HepG2 (cell line): ENCODE data around the gene ARFGAP1. TPM values are rescaled to one million over a fixed set of nuclear protein-coding genes. Genes with fewer than 3 reads are reported as not detected.

Source experiments
- EP300 ChIP-seq, 3 experiments: sonication (generic) in 1 of 3; formaldehyde crosslinking in 1 of 3; IDR thresholded peaks; 2 replicates each; pipeline versions ENCODE4 v1.5.1 to v1.6.1; 2011 to 2020; ENCODE audit warnings: low read depth in 2 of 3, low read length in 2 of 3, borderline replicate concordance in 1 of 3, improper control_type of control experiment in 1 of 3, mild to moderate bottlenecking in 1 of 3, missing genetic modification reagents in 1 of 3, moderate library complexity in 1 of 3
- FOXO1 ChIP-seq: sonication (generic); formaldehyde crosslinking; IDR thresholded peaks from 2 replicates; pipeline ENCODE4 v1.4.0; 2020; ENCODE audit warnings: missing genetic modification reagents
- SAFB2 ChIP-seq: sonication (generic); formaldehyde crosslinking; IDR thresholded peaks from 2 replicates; pipeline ENCODE4 v1.5.1; 2020; ENCODE audit warnings: missing genetic modification reagents, low read depth, mild to moderate bottlenecking, borderline replicate concordance
- TFDP1 ChIP-seq: IDR thresholded peaks from 2 replicates; pipeline ENCODE4 v1.6.1; 2016; ENCODE audit warnings: missing compliant biosample characterization, missing genetic modification reagents, borderline replicate concordance
- THAP9 ChIP-seq: sonication (generic); formaldehyde crosslinking; IDR thresholded peaks from 2 replicates; pipeline ENCODE4; 2020; ENCODE audit warnings: missing genetic modification reagents, mild to moderate bottlenecking, borderline replicate concordance
- TSC22D2 ChIP-seq: sonication (generic); formaldehyde crosslinking; IDR thresholded peaks from 2 replicates; pipeline ENCODE4 v1.5.1; 2020; ENCODE audit warnings: missing genetic modification reagents, mild to moderate bottlenecking, borderline replicate concordance
- ZFP36 ChIP-seq: fragments of 150-350 bp; IDR thresholded peaks from 2 replicates; pipeline ENCODE4 v1.6.1; 2018; ENCODE audit warnings: borderline replicate concordance, low read length, low read depth; ENCODE audit not compliant: partially characterized antibody
- ZNF558 ChIP-seq: sonication (generic); formaldehyde crosslinking; IDR thresholded peaks from 2 replicates; pipeline ENCODE4 v1.9.0; 2022; ENCODE audit warnings: mild to moderate bottlenecking, missing genetic modification reagents, borderline replicate concordance
- ZNF83 ChIP-seq: sonication (generic); formaldehyde crosslinking; IDR thresholded peaks from 2 replicates; pipeline ENCODE4 v1.4.0; 2020; ENCODE audit warnings: missing genetic modification reagents, mild to moderate bottlenecking, borderline replicate concordance
- polyA plus RNA-seq, 8 experiments: library from polyadenylated mRNA; depleted of rRNA in 3 of 8; stranded (reverse) in 7 of 8; unstranded in 1 of 8; fragments of >200 nt; fragmentation: Illumina TruSeq in 4 of 8; extraction: Trizol in 4 of 8; gene quantifications; 2 replicates each; pipeline versions ENCODE4 v1.2.1 to v1.2.3, GENCODE V29; 2011 to 2016; ENCODE audit warnings: low read depth in 4 of 8, missing spikeins in 1 of 8, mixed read lengths in 1 of 8; ENCODE audit not compliant: insufficient read depth in 1 of 8
- total RNA-seq, 5 experiments: library from RNA; depleted of rRNA; stranded (reverse); fragments of >200 nt; fragmentation: Illumina TruSeq; extraction: Trizol; gene quantifications; 2 replicates each; pipeline ENCODE4 v1.2.3, GENCODE V29; 2016; ENCODE audit warnings: low read depth in 1 of 5
- TF ChIP-seq, protein P1 (sequence below): sonication (generic); formaldehyde crosslinking; conservative IDR thresholded peaks from 2 replicates; pipeline ENCODE4 v1.8.0; 2022; ENCODE audit warnings: mild to moderate bottlenecking, moderate library complexity, missing genetic modification reagents
- TF ChIP-seq, protein P2 (sequence below): sonication (generic); formaldehyde crosslinking; IDR thresholded peaks from 2 replicates; pipeline ENCODE4 v1.4.0; 2020; ENCODE audit warnings: missing genetic modification reagents
- TF ChIP-seq, protein P3 (sequence below): sonication (generic); formaldehyde crosslinking; IDR thresholded peaks from 2 replicates; pipeline ENCODE4 v1.4.0; 2020; ENCODE audit warnings: mild to moderate bottlenecking, missing genetic modification reagents

Gene ARFGAP1
- total and polyA plus RNA-seq, 2 of the 13 experiments (the other 11 are each of a cell fraction or from before 2014, with no cell fraction given), result 132 TPM

- TF ChIP-seq, protein P1, sequence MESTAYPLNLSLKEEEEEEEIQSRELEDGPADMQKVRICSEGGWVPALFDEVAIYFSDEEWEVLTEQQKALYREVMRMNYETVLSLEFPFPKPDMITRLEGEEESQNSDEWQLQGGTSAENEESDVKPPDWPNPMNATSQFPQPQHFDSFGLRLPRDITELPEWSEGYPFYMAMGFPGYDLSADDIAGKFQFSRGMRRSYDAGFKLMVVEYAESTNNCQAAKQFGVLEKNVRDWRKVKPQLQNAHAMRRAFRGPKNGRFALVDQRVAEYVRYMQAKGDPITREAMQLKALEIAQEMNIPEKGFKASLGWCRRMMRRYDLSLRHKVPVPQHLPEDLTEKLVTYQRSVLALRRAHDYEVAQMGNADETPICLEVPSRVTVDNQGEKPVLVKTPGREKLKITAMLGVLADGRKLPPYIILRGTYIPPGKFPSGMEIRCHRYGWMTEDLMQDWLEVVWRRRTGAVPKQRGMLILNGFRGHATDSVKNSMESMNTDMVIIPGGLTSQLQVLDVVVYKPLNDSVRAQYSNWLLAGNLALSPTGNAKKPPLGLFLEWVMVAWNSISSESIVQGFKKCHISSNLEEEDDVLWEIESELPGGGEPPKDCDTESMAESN, result peak; percentile 79
- no peak for TF ChIP-seq ZFP36
- TF ChIP-seq EP300 (IDR thresholded peaks at IDR 0.05; ENCODE audit: low read depth in 2 of 2, low read length in 2 of 2), result peak; percentile 5 to 64; a peak in 1 of 4 replicates
- peak; percentile 25; the same call in 1 of the 2 replicates for TF ChIP-seq EP300 (CRISPR knock-in tag; IDR thresholded peaks at IDR 0.05; ENCODE audit: borderline replicate concordance)
- TF ChIP-seq ZNF558, result no peak; the same call in 1 of the 2 replicates
- TF ChIP-seq, protein P2, sequence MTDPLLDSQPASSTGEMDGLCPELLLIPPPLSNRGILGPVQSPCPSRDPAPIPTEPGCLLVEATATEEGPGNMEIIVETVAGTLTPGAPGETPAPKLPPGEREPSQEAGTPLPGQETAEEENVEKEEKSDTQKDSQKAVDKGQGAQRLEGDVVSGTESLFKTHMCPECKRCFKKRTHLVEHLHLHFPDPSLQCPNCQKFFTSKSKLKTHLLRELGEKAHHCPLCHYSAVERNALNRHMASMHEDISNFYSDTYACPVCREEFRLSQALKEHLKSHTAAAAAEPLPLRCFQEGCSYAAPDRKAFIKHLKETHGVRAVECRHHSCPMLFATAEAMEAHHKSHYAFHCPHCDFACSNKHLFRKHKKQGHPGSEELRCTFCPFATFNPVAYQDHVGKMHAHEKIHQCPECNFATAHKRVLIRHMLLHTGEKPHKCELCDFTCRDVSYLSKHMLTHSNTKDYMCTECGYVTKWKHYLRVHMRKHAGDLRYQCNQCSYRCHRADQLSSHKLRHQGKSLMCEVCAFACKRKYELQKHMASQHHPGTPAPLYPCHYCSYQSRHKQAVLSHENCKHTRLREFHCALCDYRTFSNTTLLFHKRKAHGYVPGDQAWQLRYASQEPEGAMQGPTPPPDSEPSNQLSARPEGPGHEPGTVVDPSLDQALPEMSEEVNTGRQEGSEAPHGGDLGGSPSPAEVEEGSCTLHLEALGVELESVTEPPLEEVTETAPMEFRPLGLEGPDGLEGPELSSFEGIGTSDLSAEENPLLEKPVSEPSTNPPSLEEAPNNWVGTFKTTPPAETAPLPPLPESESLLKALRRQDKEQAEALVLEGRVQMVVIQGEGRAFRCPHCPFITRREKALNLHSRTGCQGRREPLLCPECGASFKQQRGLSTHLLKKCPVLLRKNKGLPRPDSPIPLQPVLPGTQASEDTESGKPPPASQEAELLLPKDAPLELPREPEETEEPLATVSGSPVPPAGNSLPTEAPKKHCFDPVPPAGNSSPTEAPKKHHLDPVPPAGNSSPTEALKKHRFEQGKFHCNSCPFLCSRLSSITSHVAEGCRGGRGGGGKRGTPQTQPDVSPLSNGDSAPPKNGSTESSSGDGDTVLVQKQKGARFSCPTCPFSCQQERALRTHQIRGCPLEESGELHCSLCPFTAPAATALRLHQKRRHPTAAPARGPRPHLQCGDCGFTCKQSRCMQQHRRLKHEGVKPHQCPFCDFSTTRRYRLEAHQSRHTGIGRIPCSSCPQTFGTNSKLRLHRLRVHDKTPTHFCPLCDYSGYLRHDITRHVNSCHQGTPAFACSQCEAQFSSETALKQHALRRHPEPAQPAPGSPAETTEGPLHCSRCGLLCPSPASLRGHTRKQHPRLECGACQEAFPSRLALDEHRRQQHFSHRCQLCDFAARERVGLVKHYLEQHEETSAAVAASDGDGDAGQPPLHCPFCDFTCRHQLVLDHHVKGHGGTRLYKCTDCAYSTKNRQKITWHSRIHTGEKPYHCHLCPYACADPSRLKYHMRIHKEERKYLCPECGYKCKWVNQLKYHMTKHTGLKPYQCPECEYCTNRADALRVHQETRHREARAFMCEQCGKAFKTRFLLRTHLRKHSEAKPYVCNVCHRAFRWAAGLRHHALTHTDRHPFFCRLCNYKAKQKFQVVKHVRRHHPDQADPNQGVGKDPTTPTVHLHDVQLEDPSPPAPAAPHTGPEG (CRISPR knock-in tag), result 0 out of 2 replicates have a peak, but pooled peaks have one; percentile 46
- TF ChIP-seq, protein P3, sequence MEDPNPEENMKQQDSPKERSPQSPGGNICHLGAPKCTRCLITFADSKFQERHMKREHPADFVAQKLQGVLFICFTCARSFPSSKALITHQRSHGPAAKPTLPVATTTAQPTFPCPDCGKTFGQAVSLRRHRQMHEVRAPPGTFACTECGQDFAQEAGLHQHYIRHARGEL (CRISPR knock-in tag), result no peak
- peak; percentile 18; the same call in 1 of the 2 replicates for TF ChIP-seq ZNF83 (CRISPR knock-in tag)
- peak; percentile 35; the same call in 1 of the 2 replicates for TF ChIP-seq SAFB2
- TF ChIP-seq TSC22D2 (CRISPR knock-in tag), result peak; percentile 64; the same call in 1 of the 2 replicates
- TF ChIP-seq FOXO1 (CRISPR knock-in tag), result peak; percentile 77
- peak; percentile 84; the same call in 1 of the 2 replicates for TF ChIP-seq TFDP1
- TF ChIP-seq THAP9 (CRISPR knock-in tag), result peak; percentile 63; the same call in 1 of the 2 replicates
These were observed at the start of gene ARFGAP1 (continued) for GRCh38 chr20:63272105-63273058.
